Dendritic cell treated with granulocyte-macrophage colony-stimulating factor and Interleukin-4, amounts not matched to agents 40 ng/mL and 50 ng/mL, for 4 days (primary cell): ENCODE measurements around the gene TTC28.
A peak's percentile ranks its signal among the peaks of the same experiment; 100 is the strongest.
"Not testable (repeated sequence)": the region's sequence is repeated elsewhere in the genome, so short reads cannot be mapped to it uniquely, and the experiment has no call there.

Experiments
- H3K27ac Mint-ChIP-seq: one replicate; pipeline ENCODE4 v1.8.0; 2022; ENCODE audit warnings: mild to moderate bottlenecking, mixed read lengths
- H3K27me3 Mint-ChIP-seq: one replicate; pipeline ENCODE4 v1.8.0; 2022; ENCODE audit warnings: mild to moderate bottlenecking, mixed read lengths
- H3K36me3 Mint-ChIP-seq: one replicate; pipeline ENCODE4 v1.8.0; 2022; ENCODE audit warnings: low read depth, mixed read lengths
- H3K4me1 Mint-ChIP-seq: one replicate; pipeline ENCODE4 v1.8.0; 2022; ENCODE audit warnings: low read depth, mixed read lengths
- H3K4me3 Mint-ChIP-seq: one replicate; pipeline ENCODE4 v1.8.0; 2022; ENCODE audit warnings: mild to moderate bottlenecking, moderate library complexity, mixed read lengths
- H3K9me3 Mint-ChIP-seq: one replicate; pipeline ENCODE4 v1.8.0; 2022; ENCODE audit warnings: mixed read lengths
- intact Hi-C: fragments of 100-400 bp; cut with micrococcal nuclease; formaldehyde crosslinking; loops from one replicate; pipeline ENCODE4 v1.15.0; 2022

Gene TTC28

GRCh38 chr22:28106617-28107016 lies 573.0 kb downstream of the TTC28 start:
- Mint-ChIP-seq H3K27me3 (no peaks in the 10 kb centered on the region), H3K36me3 (no peaks in the 10 kb centered on the region), H3K4me3 (no peak overlapping the region), H3K4me1 (peaks cover 15% of the 10 kb centered on the region), H3K9me3 (no peaks in the 10 kb centered on the region), H3K27ac (no peak overlapping the region)
- intact Hi-C loops: no loop called here

- Mint-ChIP-seq H3K27ac (no peak overlapping the region), H3K27me3 (no peaks in the 10 kb centered on the region), H3K4me3 (no peak overlapping the region), H3K4me1 (peaks cover 15% of the 10 kb centered on the region), H3K9me3 (no peaks in the 10 kb centered on the region), H3K36me3 (no peaks in the 10 kb centered on the region)
- intact Hi-C loops: no loop called here
These were observed 573.7 kb downstream of the TTC28 start for GRCh38 chr22:28105988-28106387.

GRCh38 chr22:28105413-28105812 lies 574.2 kb downstream of the TTC28 start:
- Mint-ChIP-seq H3K27ac (no peak overlapping the region), H3K4me1 (peaks cover 15% of the 10 kb centered on the region), H3K4me3 (no peak overlapping the region), H3K36me3 (no peaks in the 10 kb centered on the region), H3K9me3 (no peaks in the 10 kb centered on the region), H3K27me3 (no peaks in the 10 kb centered on the region)
- intact Hi-C loops: no loop called here

- Mint-ChIP-seq H3K27me3 (no peaks in the 10 kb centered on the region), H3K27ac (peak overlapping the region; percentile 50), H3K4me1 (peaks cover 15% of the 10 kb centered on the region), H3K4me3 (no peak overlapping the region), H3K36me3 (no peaks in the 10 kb centered on the region), H3K9me3 (no peaks in the 10 kb centered on the region)
- intact Hi-C loops: no loop called here
These were observed 576.0 kb downstream of the TTC28 start for GRCh38 chr22:28103596-28103995.

GRCh38 chr22:28102151-28102812 lies 577.4 kb downstream of the TTC28 start:
- peaks cover 15% of the 10 kb centered on the region for H3K4me1 Mint-ChIP-seq
- intact Hi-C loops: no loop called here
- H3K27ac Mint-ChIP-seq: no peak overlapping the region
- no peak overlapping the region for H3K4me3 Mint-ChIP-seq
- H3K36me3 Mint-ChIP-seq: no peaks in the 10 kb centered on the region
- no peaks in the 10 kb centered on the region for H3K9me3 Mint-ChIP-seq
- no peaks in the 10 kb centered on the region for H3K27me3 Mint-ChIP-seq

- no peaks in the 10 kb centered on the region for H3K27me3 Mint-ChIP-seq
- no peaks in the 10 kb centered on the region for H3K4me1 Mint-ChIP-seq
- no peaks in the 10 kb centered on the region for H3K36me3 Mint-ChIP-seq
- no peak overlapping the region for H3K27ac Mint-ChIP-seq
- H3K4me3 Mint-ChIP-seq: no peak overlapping the region
- intact Hi-C loops: no loop called here
- H3K9me3 Mint-ChIP-seq: no peaks in the 10 kb centered on the region
These were observed 582.0 kb downstream of the TTC28 start for GRCh38 chr22:28097627-28098026.

- H3K4me3 Mint-ChIP-seq: no peak overlapping the region
- no peaks in the 10 kb centered on the region for H3K9me3 Mint-ChIP-seq
- intact Hi-C loops: no loop called here
- H3K4me1 Mint-ChIP-seq: no peaks in the 10 kb centered on the region
- H3K27ac Mint-ChIP-seq: no peak overlapping the region
- no peaks in the 10 kb centered on the region for H3K27me3 Mint-ChIP-seq
- H3K36me3 Mint-ChIP-seq: no peaks in the 10 kb centered on the region
These were observed 583.5 kb downstream of the TTC28 start for GRCh38 chr22:28096161-28096560.

- H3K9me3 Mint-ChIP-seq: no peaks in the 10 kb centered on the region
- H3K27me3 Mint-ChIP-seq: no peaks in the 10 kb centered on the region
- H3K4me3 Mint-ChIP-seq: no peak overlapping the region
- intact Hi-C loops: no loop called here
- H3K4me1 Mint-ChIP-seq: no peaks in the 10 kb centered on the region
- H3K36me3 Mint-ChIP-seq: no peaks in the 10 kb centered on the region
- H3K27ac Mint-ChIP-seq: no peak overlapping the region
These were observed 584.1 kb downstream of the TTC28 start for GRCh38 chr22:28095316-28096095.

- Mint-ChIP-seq H3K4me3 (no peak overlapping the region), H3K4me1 (no peaks in the 10 kb centered on the region), H3K27me3 (no peaks in the 10 kb centered on the region), H3K36me3 (no peaks in the 10 kb centered on the region), H3K9me3 (no peaks in the 10 kb centered on the region), H3K27ac (no peak overlapping the region)
- intact Hi-C loops: no loop called here
These were observed 584.9 kb downstream of the TTC28 start for GRCh38 chr22:28094771-28095170.

- Mint-ChIP-seq H3K27me3 (no peaks in the 10 kb centered on the region), H3K36me3 (no peaks in the 10 kb centered on the region), H3K4me1 (no peaks in the 10 kb centered on the region), H3K4me3 (no peak overlapping the region), H3K9me3 (no peaks in the 10 kb centered on the region), H3K27ac (no peak overlapping the region)
- intact Hi-C loops: no loop called here
These were observed 585.9 kb downstream of the TTC28 start for GRCh38 chr22:28093711-28094110.

- Mint-ChIP-seq H3K9me3 (no peaks in the 10 kb centered on the region), H3K4me1 (no peaks in the 10 kb centered on the region), H3K27ac (no peak overlapping the region), H3K27me3 (no peaks in the 10 kb centered on the region), H3K4me3 (no peak overlapping the region), H3K36me3 (no peaks in the 10 kb centered on the region)
- intact Hi-C loops: no loop called here
These were observed 588.2 kb downstream of the TTC28 start for GRCh38 chr22:28091486-28091885.

GRCh38 chr22:28089541-28089940 lies 590.1 kb downstream of the TTC28 start:
- H3K27me3 Mint-ChIP-seq, H3K36me3 Mint-ChIP-seq, intact Hi-C loops, H3K27ac Mint-ChIP-seq, H3K9me3 Mint-ChIP-seq, H3K4me1 Mint-ChIP-seq, H3K4me3 Mint-ChIP-seq: not testable (repeated sequence)

GRCh38 chr22:28077166-28077565 lies 602.5 kb downstream of the TTC28 start:
- H3K4me3 Mint-ChIP-seq: no peak overlapping the region
- H3K9me3 Mint-ChIP-seq: no peaks in the 10 kb centered on the region
- H3K27ac Mint-ChIP-seq: no peak overlapping the region
- no peaks in the 10 kb centered on the region for H3K27me3 Mint-ChIP-seq
- no peaks in the 10 kb centered on the region for H3K36me3 Mint-ChIP-seq
- no peaks in the 10 kb centered on the region for H3K4me1 Mint-ChIP-seq
- intact Hi-C loops: no loop called here

- H3K4me1 Mint-ChIP-seq: no peaks in the 10 kb centered on the region
- intact Hi-C loops: no loop called here
- H3K9me3 Mint-ChIP-seq: no peaks in the 10 kb centered on the region
- H3K27ac Mint-ChIP-seq: no peak overlapping the region
- H3K4me3 Mint-ChIP-seq: no peak overlapping the region
- no peaks in the 10 kb centered on the region for H3K27me3 Mint-ChIP-seq
- no peaks in the 10 kb centered on the region for H3K36me3 Mint-ChIP-seq
These were observed 604.2 kb downstream of the TTC28 start for GRCh38 chr22:28075358-28075981.
